ENCODE results near the gene MCUB.

Gene MCUB

GRCh38 chr4:109682875-109683274 is 122.8 kb downstream of the MCUB start:
- H3K36me3 ChIP-seq (replicated peaks), result no peaks in the 10 kb centered on the region
- no peak overlapping the region for H3K27ac ChIP-seq
- in situ Hi-C loops (cut with HindIII; ENCODE audit: low pct_ligation_motif_present, low sequenced_read_pairs), result no loop called here
- DNase-seq, result no peak
- H3K27me3 ChIP-seq (replicated peaks), result no peaks in the 10 kb centered on the region
- TF ChIP-seq, protein P1, sequence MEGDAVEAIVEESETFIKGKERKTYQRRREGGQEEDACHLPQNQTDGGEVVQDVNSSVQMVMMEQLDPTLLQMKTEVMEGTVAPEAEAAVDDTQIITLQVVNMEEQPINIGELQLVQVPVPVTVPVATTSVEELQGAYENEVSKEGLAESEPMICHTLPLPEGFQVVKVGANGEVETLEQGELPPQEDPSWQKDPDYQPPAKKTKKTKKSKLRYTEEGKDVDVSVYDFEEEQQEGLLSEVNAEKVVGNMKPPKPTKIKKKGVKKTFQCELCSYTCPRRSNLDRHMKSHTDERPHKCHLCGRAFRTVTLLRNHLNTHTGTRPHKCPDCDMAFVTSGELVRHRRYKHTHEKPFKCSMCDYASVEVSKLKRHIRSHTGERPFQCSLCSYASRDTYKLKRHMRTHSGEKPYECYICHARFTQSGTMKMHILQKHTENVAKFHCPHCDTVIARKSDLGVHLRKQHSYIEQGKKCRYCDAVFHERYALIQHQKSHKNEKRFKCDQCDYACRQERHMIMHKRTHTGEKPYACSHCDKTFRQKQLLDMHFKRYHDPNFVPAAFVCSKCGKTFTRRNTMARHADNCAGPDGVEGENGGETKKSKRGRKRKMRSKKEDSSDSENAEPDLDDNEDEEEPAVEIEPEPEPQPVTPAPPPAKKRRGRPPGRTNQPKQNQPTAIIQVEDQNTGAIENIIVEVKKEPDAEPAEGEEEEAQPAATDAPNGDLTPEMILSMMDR (IDR thresholded peaks at IDR 0.05; ENCODE audit: low read depth, low read length, missing control alignments), result no peak
- H3K4me3 ChIP-seq (ENCODE audit: low read depth, low read length), result no peak overlapping the region

DNA sequence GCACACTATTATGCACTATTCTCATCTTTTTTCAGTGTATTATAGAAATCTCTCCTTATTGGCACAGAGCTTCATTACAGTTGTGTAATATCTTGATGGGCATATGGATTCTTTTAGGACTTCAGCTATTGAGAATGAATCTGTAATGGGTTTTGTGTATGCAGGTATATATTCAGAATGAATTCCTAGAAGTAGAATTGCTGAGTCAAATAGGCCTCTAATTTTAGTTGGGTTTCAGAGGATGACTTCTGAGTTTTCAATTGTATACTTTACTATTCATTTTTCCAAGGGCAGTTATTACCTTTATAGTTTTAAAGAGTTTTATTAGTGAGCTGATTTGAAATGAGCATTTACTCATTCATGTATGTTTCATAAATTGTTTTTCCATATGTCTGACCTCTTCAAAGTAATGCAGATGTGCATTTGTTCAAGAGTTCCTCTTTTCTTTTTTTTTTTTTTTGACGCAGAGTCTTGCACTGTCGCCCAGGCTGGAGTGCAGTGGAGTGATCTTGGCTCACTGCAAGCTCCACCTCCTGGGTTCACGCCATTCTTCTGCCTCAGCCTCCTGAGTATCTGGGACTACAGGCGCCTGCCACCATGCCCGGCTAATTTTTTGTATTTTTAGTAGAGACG is 123.7 kb downstream of the MCUB start:
- H3K27ac ChIP-seq, result no peak overlapping the region
- H3K4me3 ChIP-seq (ENCODE audit: low read depth, low read length), result no peak overlapping the region
- no peaks in the 10 kb centered on the region for H3K36me3 ChIP-seq (replicated peaks)
- TF ChIP-seq, protein P1 (IDR thresholded peaks at IDR 0.05; ENCODE audit: low read depth, low read length, missing control alignments), result no peak
- in situ Hi-C loops (cut with HindIII; ENCODE audit: low pct_ligation_motif_present, low sequenced_read_pairs), result no loop called here
- no peak for DNase-seq
- H3K27me3 ChIP-seq (replicated peaks), result no peaks in the 10 kb centered on the region

DNA sequence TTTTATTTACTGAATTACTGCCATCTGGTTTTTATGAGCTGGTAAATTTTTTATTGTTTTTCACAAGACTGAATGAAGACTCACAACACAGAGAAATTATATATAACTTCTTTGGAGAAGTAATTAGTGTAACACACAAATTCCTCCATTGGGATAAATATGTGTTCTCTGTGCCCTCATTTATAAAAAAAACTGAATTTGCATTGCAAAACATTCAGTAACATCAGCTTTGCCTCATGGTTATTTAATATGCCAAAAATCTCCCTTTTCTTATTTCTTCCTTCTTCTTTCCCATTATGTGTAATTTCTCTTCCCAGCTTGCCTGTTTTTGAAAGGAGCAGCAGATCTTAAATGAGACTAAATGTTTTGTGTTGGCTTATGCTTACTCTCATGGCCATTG is 124.7 kb downstream of the MCUB start:
- in situ Hi-C loops (cut with HindIII; ENCODE audit: low pct_ligation_motif_present, low sequenced_read_pairs), result no loop called here
- TF ChIP-seq, protein P1 (IDR thresholded peaks at IDR 0.05; ENCODE audit: low read depth, low read length, missing control alignments), result no peak
- Histone ChIP-seq H3K27me3 (replicated peaks) (no peaks in the 10 kb centered on the region), H3K27ac (no peak overlapping the region), H3K36me3 (replicated peaks) (no peaks in the 10 kb centered on the region), H3K4me3 (ENCODE audit: low read depth, low read length) (no peak overlapping the region)
- DNase-seq, result no peak

DNA sequence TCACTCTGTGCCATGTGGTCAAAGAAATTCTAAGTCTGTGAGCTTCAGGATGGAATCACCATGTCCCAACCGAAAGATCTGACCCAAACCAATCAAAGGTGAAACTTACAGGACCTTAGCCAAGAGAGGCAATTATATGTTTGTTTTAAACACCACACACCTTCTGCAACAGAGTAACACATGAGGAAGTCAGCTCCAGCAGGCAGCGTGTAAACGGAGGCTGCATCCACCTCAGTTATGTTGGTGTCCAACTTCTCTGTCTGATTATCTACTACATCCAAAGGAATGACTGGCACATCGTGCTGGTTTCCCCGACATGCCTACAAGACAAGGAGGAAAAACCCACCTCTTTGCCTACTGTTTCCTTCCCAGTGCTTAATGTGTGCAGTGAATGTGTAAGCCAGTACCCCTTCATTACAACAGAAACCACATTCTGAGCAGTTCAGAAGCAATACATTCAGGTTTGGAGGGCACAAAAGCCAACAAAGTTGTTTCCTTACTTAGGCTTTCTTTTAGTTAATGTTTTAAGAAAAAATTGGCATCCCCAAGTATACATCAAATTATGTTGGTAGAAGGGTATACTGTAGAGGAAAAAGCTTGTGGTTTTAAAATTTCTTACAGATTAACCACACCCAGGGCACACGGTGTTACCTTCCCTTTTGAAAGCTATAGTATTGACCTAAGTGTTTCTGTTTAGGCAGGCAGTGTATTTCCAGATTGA is 130.8 kb downstream of the MCUB start:
- DNase-seq, result no peak
- Histone ChIP-seq H3K27me3 (replicated peaks) (no peaks in the 10 kb centered on the region), H3K36me3 (replicated peaks) (peaks cover 7% of the 10 kb centered on the region), H3K4me3 (ENCODE audit: low read depth, low read length) (no peak overlapping the region), H3K27ac (no peak overlapping the region)
- in situ Hi-C loops (cut with HindIII; ENCODE audit: low pct_ligation_motif_present, low sequenced_read_pairs), result no loop called here
- TF ChIP-seq, protein P1 (IDR thresholded peaks at IDR 0.05; ENCODE audit: low read depth, low read length, missing control alignments), result no peak

DNA sequence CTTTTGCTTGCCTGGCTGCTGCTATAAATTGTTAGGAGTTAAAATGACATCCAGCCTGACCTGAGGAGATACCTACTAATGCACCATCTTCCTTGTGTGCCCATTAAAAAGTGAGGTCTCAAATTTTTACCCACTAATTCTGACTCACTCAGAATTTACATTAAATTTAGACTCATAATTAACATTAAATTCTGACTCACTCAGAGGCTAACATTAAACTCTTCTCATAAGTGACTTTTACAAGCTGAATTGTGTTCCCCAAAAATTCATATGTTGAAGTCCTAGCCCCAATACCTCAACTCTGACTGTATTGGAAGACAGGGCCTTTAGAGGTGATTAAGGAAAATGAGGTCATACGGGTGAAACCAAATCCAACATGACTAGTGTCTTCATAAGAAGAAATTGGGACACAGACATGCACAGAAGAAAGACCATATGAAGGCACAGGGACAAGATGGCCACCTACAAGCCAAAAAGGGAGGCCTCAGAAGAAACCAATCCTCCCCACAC is 131.4 kb downstream of the MCUB start:
- H3K4me3 ChIP-seq (ENCODE audit: low read depth, low read length), result no peak overlapping the region
- TF ChIP-seq, protein P1 (IDR thresholded peaks at IDR 0.05; ENCODE audit: low read depth, low read length, missing control alignments), result no peak
- no peaks in the 10 kb centered on the region for H3K27me3 ChIP-seq (replicated peaks)
- no peak overlapping the region for H3K27ac ChIP-seq
- in situ Hi-C loops (cut with HindIII; ENCODE audit: low pct_ligation_motif_present, low sequenced_read_pairs), result no loop called here
- no peak for DNase-seq
- peaks cover 7% of the 10 kb centered on the region for H3K36me3 ChIP-seq (replicated peaks)

Data from brain microvascular endothelial cell (primary cell).